Measurements from ENCODE around the gene FBXO28. TPM values are rescaled to one million over a fixed set of nuclear protein-coding genes. Genes with fewer than 3 reads are reported as not detected.
"Not testable (repeated sequence)": the region's sequence is repeated elsewhere in the genome, so short reads cannot be mapped to it uniquely, and the experiment has no call there.

Gene FBXO28
- total and polyA plus RNA-seq, 2 donors = 18.3 to 19.6 TPM

DNA sequence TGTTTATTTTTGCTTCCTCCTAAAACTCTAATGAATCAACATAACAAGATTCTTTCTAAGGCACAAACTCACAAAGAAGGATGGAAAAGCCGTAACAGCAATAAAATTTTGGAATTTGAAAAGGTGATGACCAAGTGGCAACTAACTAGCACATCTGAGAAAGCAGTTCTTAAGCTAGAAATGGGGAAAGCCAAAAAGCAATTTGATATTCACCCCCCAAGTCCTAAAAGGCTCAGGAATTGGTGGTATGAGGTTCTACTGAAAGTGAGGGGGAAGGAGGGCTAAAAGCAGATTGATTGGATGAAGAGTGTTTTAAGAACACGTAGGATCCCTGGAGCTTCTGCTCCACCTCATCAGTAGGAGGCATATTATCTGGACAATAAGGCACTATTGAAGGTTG is 43.4 kb upstream of the FBXO28 start:
- no peak for DNase-seq (ENCODE audit: low read depth in 6 of 9, low spot score in 9 of 9)
- WGBS = 92% methylated on average over 2 of the region's 2 CpGs
- no peaks in the 10 kb centered on the region for H3K4me1 ChIP-seq (ENCODE audit: control insufficient read depth in 2 of 2, insufficient read depth in 2 of 2, low read length in 2 of 2)
- H3K9me3 ChIP-seq (ENCODE audit: control insufficient read depth in 2 of 2, insufficient read depth in 1 of 2, low read length in 1 of 2) = no peaks in the 10 kb centered on the region
- H3K27me3 ChIP-seq (ENCODE audit: control insufficient read depth in 2 of 2, insufficient read depth in 1 of 2, low read length in 1 of 2) = no peaks in the 10 kb centered on the region
- no peak overlapping the region for H3K27ac ChIP-seq (ENCODE audit: low read depth in 1 of 2, low read length in 1 of 2)
- H3K36me3 ChIP-seq (ENCODE audit: control insufficient read depth in 2 of 2, insufficient read depth in 2 of 2, low read length in 1 of 2) = no peaks in the 10 kb centered on the region
- no peak overlapping the region for H3K4me3 ChIP-seq (ENCODE audit: low read length in 2 of 2)

GRCh38 chr1:224076407-224076806 is 37.5 kb upstream of the FBXO28 start:
- no peak overlapping the region for H3K4me3 ChIP-seq (ENCODE audit: low read length in 2 of 2)
- no peaks in the 10 kb centered on the region for H3K4me1 ChIP-seq (ENCODE audit: control insufficient read depth in 2 of 2, insufficient read depth in 2 of 2, low read length in 2 of 2)
- H3K36me3 ChIP-seq (ENCODE audit: control insufficient read depth in 2 of 2, insufficient read depth in 2 of 2, low read length in 1 of 2) = no peaks in the 10 kb centered on the region
- no peak overlapping the region for H3K27ac ChIP-seq (ENCODE audit: low read depth in 1 of 2, low read length in 1 of 2)
- DNase-seq (ENCODE audit: low read depth in 6 of 9, low spot score in 9 of 9) = no peak
- no peaks in the 10 kb centered on the region for H3K27me3 ChIP-seq (ENCODE audit: control insufficient read depth in 2 of 2, insufficient read depth in 1 of 2, low read length in 1 of 2)
- 99% methylated on average over 3 of the region's 3 CpGs for whole genome bisulfite sequencing
- H3K9me3 ChIP-seq (ENCODE audit: control insufficient read depth in 2 of 2, insufficient read depth in 1 of 2, low read length in 1 of 2) = no peaks in the 10 kb centered on the region

GRCh38 chr1:224079644-224080043 is 34.3 kb upstream of the FBXO28 start:
- not testable (repeated sequence) for H3K27me3 ChIP-seq (ENCODE audit: control insufficient read depth in 2 of 2, insufficient read depth in 1 of 2, low read length in 1 of 2); H3K27ac ChIP-seq (ENCODE audit: low read depth in 1 of 2, low read length in 1 of 2); H3K4me3 ChIP-seq (ENCODE audit: low read length in 2 of 2); H3K36me3 ChIP-seq (ENCODE audit: control insufficient read depth in 2 of 2, insufficient read depth in 2 of 2, low read length in 1 of 2); H3K4me1 ChIP-seq (ENCODE audit: control insufficient read depth in 2 of 2, insufficient read depth in 2 of 2, low read length in 2 of 2); H3K9me3 ChIP-seq (ENCODE audit: control insufficient read depth in 2 of 2, insufficient read depth in 1 of 2, low read length in 1 of 2); DNase-seq (ENCODE audit: low read depth in 6 of 9, low spot score in 9 of 9)
- WGBS = 82% methylated on average over 9 of the region's 9 CpGs

GRCh38 chr1:224080115-224080774 is 33.7 kb upstream of the FBXO28 start:
- Histone ChIP-seq H3K4me1 (ENCODE audit: control insufficient read depth in 2 of 2, insufficient read depth in 2 of 2, low read length in 2 of 2) (no peaks in the 10 kb centered on the region), H3K27ac (ENCODE audit: low read depth in 1 of 2, low read length in 1 of 2) (no peak overlapping the region), H3K9me3 (ENCODE audit: control insufficient read depth in 2 of 2, insufficient read depth in 1 of 2, low read length in 1 of 2) (no peaks in the 10 kb centered on the region), H3K27me3 (ENCODE audit: control insufficient read depth in 2 of 2, insufficient read depth in 1 of 2, low read length in 1 of 2) (no peaks in the 10 kb centered on the region), H3K4me3 (ENCODE audit: low read length in 2 of 2) (no peak overlapping the region), H3K36me3 (ENCODE audit: control insufficient read depth in 2 of 2, insufficient read depth in 2 of 2, low read length in 1 of 2) (no peaks in the 10 kb centered on the region)
- 82% methylated on average over 9 of the region's 9 CpGs for WGBS
- DNase-seq (ENCODE audit: low read depth in 6 of 9, low spot score in 9 of 9) = no peak

DNA sequence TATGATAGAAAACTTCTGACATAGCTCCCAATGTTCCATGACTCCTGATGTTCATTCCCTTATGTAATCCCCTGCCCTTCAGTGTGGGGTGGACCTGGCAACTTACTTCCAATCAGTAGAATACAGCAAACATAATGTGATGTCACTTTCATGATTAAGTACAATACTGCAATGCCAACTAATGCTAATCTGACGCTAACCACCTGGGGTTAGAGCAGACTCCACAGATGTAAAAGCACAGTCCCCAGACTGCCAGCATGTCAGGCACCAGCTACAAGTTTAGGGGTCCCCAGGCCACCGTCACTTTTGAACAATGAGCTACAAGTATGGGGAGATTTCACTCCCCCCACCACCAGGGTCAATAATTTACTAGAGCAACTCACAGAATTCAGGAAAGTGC is 32.3 kb upstream of the FBXO28 start:
- WGBS = 95% methylated on average over 2 of the region's 2 CpGs
- Histone ChIP-seq H3K27ac (ENCODE audit: low read depth in 1 of 2, low read length in 1 of 2) (no peak overlapping the region), H3K27me3 (ENCODE audit: control insufficient read depth in 2 of 2, insufficient read depth in 1 of 2, low read length in 1 of 2) (no peaks in the 10 kb centered on the region), H3K4me1 (ENCODE audit: control insufficient read depth in 2 of 2, insufficient read depth in 2 of 2, low read length in 2 of 2) (no peaks in the 10 kb centered on the region), H3K4me3 (ENCODE audit: low read length in 2 of 2) (no peak overlapping the region), H3K36me3 (ENCODE audit: control insufficient read depth in 2 of 2, insufficient read depth in 2 of 2, low read length in 1 of 2) (no peaks in the 10 kb centered on the region), H3K9me3 (ENCODE audit: control insufficient read depth in 2 of 2, insufficient read depth in 1 of 2, low read length in 1 of 2) (no peaks in the 10 kb centered on the region)
- DNase-seq (ENCODE audit: low read depth in 6 of 9, low spot score in 9 of 9) = no peak

- H3K27ac ChIP-seq (ENCODE audit: low read depth in 1 of 2, low read length in 1 of 2) = no peak overlapping the region
- H3K9me3 ChIP-seq (ENCODE audit: control insufficient read depth in 2 of 2, insufficient read depth in 1 of 2, low read length in 1 of 2) = no peaks in the 10 kb centered on the region
- no peaks in the 10 kb centered on the region for H3K36me3 ChIP-seq (ENCODE audit: control insufficient read depth in 2 of 2, insufficient read depth in 2 of 2, low read length in 1 of 2)
- 86% methylated on average over 4 of the region's 4 CpGs for WGBS
- H3K27me3 ChIP-seq (ENCODE audit: control insufficient read depth in 2 of 2, insufficient read depth in 1 of 2, low read length in 1 of 2) = no peaks in the 10 kb centered on the region
- DNase-seq (ENCODE audit: low read depth in 6 of 9, low spot score in 9 of 9) = no peak
- no peaks in the 10 kb centered on the region for H3K4me1 ChIP-seq (ENCODE audit: control insufficient read depth in 2 of 2, insufficient read depth in 2 of 2, low read length in 2 of 2)
- H3K4me3 ChIP-seq (ENCODE audit: low read length in 2 of 2) = no peak overlapping the region
Observed at GRCh38 chr1:224082146-224082545, 31.8 kb upstream of the FBXO28 start.

DNA sequence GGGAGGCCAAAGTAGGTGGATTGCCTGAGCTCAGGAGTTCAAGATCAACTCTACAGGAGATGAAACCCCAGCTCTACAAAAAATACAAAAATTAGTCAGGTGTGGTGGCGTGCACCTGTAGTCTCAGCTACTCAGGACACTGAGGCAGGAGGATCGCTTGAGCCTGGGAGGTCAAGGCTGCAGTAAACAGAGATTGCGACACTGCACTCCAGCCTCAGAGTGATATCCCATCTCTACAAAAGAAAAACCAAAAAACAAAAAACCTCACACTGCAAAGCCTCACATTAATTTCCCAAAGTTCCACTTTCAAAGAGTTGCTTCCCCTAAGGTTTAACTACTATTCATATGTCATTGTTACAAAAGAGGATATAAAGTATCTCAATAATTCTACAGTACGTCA is 29.0 kb upstream of the FBXO28 start:
- 74% methylated on average over 4 of the region's 4 CpGs for WGBS
- H3K4me1 ChIP-seq (ENCODE audit: control insufficient read depth in 2 of 2, insufficient read depth in 2 of 2, low read length in 2 of 2) = no peaks in the 10 kb centered on the region
- H3K36me3 ChIP-seq (ENCODE audit: control insufficient read depth in 2 of 2, insufficient read depth in 2 of 2, low read length in 1 of 2) = no peaks in the 10 kb centered on the region
- no peak overlapping the region for H3K4me3 ChIP-seq (ENCODE audit: low read length in 2 of 2)
- H3K9me3 ChIP-seq (ENCODE audit: control insufficient read depth in 2 of 2, insufficient read depth in 1 of 2, low read length in 1 of 2) = no peaks in the 10 kb centered on the region
- DNase-seq (ENCODE audit: low read depth in 6 of 9, low spot score in 9 of 9) = no peak
- H3K27ac ChIP-seq (ENCODE audit: low read depth in 1 of 2, low read length in 1 of 2) = no peak overlapping the region
- no peaks in the 10 kb centered on the region for H3K27me3 ChIP-seq (ENCODE audit: control insufficient read depth in 2 of 2, insufficient read depth in 1 of 2, low read length in 1 of 2)

DNA sequence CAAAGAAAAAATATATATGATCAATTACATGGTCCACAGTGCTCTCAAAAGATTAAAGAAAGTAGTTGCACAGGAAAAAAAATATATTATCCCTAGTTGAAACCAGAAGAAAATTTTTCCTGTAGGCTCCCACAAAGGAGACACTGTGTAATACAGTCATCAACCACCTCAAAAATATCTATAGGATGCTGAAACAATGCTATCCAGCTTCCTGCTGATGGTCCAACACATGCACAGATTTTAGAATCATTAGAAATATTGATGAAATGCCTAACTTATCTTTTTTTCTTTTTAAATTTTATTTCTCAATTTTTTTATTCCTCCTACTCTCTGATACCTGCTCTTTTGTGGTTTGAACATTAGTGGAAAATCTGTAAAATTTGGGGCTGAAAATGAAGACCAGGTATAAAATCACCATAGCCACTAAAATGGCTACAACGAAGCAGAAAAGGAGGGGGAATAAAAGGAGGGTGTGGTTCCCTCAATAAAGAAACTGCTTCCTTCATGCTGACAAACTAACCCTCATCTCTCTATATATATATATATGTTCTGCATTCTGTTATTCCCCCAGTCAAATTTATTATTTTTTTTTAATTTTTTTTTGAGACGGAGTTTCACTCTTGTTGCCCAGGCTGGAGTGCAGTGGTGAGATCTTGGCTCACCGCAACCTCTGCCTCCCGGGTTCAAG is 28.3 kb upstream of the FBXO28 start:
- WGBS = 96% methylated on average over 4 of the region's 4 CpGs
- no peak overlapping the region for H3K4me3 ChIP-seq (ENCODE audit: low read length in 2 of 2)
- H3K9me3 ChIP-seq (ENCODE audit: control insufficient read depth in 2 of 2, insufficient read depth in 1 of 2, low read length in 1 of 2) = no peaks in the 10 kb centered on the region
- no peak overlapping the region for H3K27ac ChIP-seq (ENCODE audit: low read depth in 1 of 2, low read length in 1 of 2)
- H3K27me3 ChIP-seq (ENCODE audit: control insufficient read depth in 2 of 2, insufficient read depth in 1 of 2, low read length in 1 of 2) = no peaks in the 10 kb centered on the region
- H3K36me3 ChIP-seq (ENCODE audit: control insufficient read depth in 2 of 2, insufficient read depth in 2 of 2, low read length in 1 of 2) = no peaks in the 10 kb centered on the region
- no peaks in the 10 kb centered on the region for H3K4me1 ChIP-seq (ENCODE audit: control insufficient read depth in 2 of 2, insufficient read depth in 2 of 2, low read length in 2 of 2)
- DNase-seq (ENCODE audit: low read depth in 6 of 9, low spot score in 9 of 9) = no peak

- Histone ChIP-seq H3K36me3 (ENCODE audit: control insufficient read depth in 2 of 2, insufficient read depth in 2 of 2, low read length in 1 of 2) (no peaks in the 10 kb centered on the region), H3K4me1 (ENCODE audit: control insufficient read depth in 2 of 2, insufficient read depth in 2 of 2, low read length in 2 of 2) (no peaks in the 10 kb centered on the region), H3K9me3 (ENCODE audit: control insufficient read depth in 2 of 2, insufficient read depth in 1 of 2, low read length in 1 of 2) (no peaks in the 10 kb centered on the region), H3K27ac (ENCODE audit: low read depth in 1 of 2, low read length in 1 of 2) (no peak overlapping the region), H3K27me3 (ENCODE audit: control insufficient read depth in 2 of 2, insufficient read depth in 1 of 2, low read length in 1 of 2) (no peaks in the 10 kb centered on the region), H3K4me3 (ENCODE audit: low read length in 2 of 2) (no peak overlapping the region)
- 90% methylated on average over 2 of the region's 2 CpGs for WGBS
- DNase-seq (ENCODE audit: low read depth in 6 of 9, low spot score in 9 of 9) = no peak
Observed at GRCh38 chr1:224087286-224087794, 26.6 kb upstream of the FBXO28 start.

Measured in thymus (tissue), 11 donors.